ENCODE results near the gene SLC39A9.
A peak's percentile ranks its signal among the peaks of the same experiment; 100 is the strongest.

DNA sequence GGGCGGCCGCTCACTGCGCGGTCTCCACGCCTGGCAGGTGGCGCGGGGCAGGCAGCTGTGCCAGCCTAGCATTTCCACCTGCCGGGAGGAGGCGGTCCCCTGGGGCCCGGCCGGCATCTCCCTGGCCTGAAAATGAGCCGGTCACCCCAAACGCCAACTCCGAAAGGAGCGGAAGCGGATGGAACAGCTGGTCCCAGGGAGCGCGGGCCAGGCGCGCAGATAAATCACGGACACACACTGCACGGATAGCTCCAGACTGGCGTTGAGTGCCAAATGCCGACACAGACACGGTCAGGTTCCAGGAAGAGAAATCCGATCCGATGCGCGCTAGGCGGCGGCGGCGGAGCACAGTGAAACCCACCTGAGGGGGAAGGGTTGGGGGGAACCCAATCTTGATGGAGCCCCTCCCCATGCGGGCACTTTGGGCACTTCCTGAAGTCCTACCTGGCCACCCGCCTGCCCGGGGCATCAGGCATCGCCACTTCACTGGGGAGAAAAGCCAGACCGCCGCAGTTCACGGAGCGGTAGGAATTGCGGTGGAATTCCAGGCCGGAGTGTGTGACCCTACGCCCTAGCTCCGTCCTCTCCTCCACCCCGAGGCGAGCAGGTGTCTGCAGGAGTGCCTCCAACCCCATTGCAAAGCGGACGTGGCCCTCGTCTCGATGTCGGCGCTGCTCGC is 85.4 kb downstream of the SLC39A9 start:
- no peak for TF ChIP-seq YY1 (IDR thresholded peaks at IDR 0.05; ENCODE audit: insufficient read depth, insufficient read length)
- TF ChIP-seq SUZ12 (IDR thresholded peaks at IDR 0.05; ENCODE audit: extremely low read depth, insufficient read depth, insufficient read length): peak; percentile 68
